ENCODE measurements around the gene SRSF12.

The SRSF12 gene

DNA sequence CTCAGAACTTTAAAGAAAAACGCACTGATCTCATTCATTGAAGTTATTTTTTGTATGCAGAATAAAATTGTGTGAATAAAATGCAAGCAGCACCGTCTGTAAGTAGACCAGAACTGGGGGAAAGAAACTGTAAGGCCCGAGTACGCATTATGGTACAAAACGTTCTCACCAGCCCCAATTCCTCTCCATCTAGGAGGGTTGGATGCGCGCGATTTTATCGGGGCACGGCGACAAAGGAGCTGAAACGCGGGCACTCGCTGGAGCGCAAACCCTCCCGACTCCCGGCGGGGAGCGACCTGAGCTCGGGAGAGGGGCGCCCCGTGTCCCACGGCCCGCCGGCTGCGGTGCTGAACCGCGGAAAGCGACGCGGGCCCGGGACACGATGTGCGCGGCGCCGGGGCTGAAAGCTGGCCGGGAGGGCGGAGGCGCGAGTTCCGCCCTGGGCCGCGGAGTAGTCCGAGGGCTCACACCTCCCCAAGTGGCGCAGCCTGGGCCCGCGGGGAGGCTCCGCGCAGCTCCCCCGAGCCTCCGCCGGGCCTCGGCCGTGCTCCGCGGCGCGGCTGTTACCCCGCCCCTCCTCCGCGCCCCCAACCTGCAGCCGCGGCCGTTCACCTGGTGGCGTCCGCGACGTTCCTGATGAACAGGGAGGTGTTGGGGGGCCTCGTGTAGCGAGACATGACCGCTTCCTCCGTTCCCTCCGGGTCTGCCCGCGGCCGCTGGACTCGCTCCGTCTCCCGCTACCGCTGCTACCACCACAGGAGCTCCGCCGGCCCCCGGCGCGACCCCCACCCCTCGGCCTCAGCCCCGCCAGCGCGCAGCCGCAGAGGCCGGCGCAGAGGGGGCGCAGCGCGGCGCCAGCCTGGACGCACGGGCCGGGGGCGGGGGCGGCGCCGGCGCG, at the start of gene SRSF12:
Gene SRSF12 (minus strand): TSS at position 861 of the 898 bp plus-strand sequence. CDS start 184 bp downstream, at position 677.
- DNase-seq: peak in 1 of 4 experiments; percentile 1

DNA sequence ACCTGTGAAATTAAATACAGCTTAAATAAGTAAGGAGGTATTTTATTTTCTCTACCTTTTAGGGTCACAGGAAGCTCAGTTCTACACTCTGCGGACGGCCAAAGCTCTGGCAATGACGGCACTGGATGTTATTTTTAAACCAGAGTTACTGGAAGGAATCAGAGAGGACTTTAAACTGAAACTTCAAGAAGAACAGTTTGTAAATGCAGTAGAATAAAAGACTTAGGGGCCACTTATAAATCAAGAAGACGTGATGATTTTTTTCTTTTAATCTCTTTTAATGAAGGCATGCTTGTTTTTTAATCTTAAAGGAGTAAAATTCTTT, 44.1 kb upstream of the SRSF12 start:
- no peak for DNase-seq

DNA sequence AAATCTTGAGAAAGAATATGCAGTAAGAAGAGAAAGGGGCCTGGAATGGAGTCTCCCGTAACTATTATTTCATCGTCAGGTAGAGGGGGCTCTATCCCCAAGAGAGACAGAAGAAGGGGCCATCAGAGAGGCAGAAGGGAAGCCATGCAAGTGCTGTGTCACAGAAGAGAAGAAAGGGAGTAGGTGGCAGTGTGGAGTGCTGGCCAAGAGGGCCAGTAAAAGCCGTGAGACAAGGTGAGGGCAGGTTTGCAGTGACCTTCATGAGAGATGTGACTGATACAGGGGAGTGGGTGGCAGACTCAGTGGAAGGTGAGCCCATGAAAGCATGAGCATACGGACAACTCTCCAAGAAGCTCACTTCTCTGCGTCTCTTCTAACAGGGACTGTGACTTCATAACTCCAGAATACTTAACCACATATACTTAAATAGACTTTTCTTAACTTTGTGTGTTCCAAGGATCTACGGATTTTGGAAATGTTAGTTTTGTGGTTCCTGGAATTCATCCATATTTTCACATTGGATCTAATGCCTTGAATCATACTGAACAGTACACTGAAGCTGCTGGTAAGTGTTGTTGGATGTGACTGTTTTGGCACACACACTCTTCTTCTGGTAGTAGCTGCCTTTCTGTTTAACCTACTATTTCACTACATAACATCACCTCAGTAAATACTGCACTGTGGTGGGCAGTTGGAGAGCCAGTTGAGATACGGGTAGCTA, 43.6 kb upstream of the SRSF12 start:
- DNase-seq: no peak

DNA sequence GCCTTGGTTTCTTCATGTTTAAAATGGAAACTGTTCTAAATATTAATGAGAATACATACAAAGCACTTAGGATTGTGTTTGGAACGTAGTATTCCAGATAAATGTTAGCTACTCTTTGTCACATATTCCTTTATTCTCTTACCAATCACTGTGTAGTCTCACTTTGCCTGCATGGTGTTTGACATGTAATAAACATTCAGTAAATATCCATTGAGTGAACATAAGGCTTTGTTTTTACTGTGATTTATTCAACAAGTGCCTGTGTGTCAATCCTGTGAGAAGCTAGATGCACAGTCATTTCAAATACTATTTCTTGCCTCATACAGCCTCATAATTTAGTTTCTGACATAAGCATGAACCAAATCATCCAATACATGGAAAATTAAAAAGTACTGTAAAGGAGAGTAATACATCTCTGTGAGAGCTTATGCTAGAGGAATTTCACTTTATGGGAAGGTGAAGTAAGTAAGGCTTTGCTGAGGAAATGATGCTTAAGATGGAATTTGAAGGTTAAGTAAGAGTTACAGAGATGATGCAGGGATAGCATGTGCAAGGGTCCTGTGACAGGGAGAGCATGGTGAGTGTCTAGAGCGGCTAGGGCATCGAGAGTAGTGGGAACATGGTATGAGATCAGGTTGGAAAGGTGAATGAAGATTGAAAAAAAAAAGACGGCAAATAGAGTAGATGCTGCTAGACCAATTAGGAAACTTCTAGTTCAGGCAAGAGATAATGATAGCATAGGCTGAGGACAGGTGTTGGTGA, 42.6 kb upstream of the SRSF12 start:
- no peak for DNase-seq

DNA sequence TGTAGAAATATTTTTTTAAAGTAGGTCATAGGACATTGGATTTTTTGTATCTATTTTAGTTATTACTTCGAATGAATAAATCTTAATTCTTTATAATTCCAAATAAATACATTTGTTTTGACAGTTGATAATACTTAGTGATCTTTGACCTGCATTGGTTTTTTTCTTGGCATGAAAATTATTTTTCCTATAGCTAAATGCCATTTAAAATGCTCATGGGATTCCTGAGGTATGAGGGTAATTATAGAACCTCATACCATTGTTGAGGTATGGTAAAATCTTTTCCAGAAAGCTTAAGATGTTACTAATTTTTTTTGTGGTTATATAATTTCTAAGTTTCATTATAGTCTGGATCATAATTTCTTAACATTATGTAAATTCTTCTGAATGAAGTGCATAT, 36.3 kb upstream of the SRSF12 start:
- no peak for DNase-seq

DNA sequence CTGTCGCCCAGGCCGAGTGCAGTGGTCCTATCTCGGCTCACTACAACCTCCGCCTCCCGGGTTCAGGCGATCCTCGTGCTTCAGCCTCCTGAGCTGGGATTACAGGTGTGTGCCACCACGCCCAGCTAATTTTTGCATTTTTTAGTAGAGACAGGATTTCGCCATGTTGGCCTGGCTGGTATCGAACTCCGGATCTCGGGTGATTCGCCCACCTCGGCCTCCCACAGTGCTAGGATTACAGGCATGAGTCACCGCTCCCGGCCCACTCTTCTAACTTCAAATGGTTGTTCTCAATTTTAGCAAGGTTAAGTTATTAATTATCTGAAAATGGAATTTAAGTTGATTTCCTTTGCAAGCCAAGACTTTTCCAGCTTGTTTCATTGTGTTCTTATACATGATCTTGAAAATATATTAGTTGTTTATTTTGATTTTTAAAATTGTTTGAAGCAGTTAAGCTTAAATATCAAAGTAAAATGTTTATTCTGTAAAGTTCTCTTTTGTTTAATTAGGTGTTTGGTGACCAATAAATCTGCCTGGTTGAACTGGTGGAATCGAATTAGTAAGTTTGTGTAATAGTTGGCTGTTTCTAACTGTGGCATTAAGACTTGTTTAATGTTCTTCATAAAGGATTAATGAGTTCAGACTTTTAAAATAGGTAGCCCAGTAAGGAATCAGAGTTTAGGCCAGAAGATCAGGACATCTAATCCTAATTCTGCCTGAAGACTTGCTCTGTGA, 30.3 kb upstream of the SRSF12 start:
- no peak for DNase-seq

DNA sequence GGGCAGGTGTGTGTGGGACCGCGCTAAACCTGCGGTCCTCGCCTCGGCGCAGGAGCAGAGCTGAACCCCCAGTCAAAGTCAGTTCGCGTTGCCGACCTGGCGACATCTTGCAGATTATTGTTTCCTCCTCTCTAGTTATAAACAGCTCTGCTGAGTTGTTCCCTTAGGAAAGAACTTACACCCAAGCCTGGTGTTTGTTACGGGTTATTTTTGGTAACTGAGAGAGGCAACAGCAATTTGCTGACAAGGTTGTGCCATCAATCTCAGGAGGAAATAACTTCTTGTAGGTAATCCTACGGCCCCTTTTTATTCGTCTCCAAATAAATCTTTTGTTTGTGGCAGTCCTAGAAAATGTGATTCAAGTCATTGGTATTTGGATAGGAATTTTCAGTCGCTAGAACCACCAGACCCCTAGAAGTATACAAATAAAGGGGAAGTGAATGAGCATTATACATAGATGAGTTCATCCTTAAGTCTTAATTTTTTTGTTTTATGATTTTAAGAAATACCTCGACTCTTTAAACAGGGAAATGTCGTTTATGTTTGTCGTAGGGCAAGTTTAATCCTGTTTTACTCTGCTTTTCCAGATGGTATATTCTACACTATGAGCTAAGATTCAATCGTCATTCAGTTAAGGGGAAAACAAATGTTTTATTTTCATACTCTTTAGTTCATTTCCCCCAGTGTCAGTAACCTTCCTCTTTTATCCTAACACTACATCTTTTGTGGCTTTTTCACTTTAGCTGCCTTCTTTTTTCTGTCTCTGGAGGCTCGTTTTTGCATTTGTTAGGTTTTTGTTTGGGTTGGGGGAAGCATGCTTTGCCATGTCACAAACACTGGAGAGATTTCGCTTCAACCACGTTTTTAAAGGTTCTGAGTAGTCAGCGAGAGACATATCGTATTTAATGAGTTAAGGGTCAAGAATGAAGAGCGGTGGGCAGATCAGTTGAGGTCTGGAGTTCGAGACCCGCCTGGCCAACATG, 29.1 kb upstream of the SRSF12 start:
- DNase-seq: no peak

DNA sequence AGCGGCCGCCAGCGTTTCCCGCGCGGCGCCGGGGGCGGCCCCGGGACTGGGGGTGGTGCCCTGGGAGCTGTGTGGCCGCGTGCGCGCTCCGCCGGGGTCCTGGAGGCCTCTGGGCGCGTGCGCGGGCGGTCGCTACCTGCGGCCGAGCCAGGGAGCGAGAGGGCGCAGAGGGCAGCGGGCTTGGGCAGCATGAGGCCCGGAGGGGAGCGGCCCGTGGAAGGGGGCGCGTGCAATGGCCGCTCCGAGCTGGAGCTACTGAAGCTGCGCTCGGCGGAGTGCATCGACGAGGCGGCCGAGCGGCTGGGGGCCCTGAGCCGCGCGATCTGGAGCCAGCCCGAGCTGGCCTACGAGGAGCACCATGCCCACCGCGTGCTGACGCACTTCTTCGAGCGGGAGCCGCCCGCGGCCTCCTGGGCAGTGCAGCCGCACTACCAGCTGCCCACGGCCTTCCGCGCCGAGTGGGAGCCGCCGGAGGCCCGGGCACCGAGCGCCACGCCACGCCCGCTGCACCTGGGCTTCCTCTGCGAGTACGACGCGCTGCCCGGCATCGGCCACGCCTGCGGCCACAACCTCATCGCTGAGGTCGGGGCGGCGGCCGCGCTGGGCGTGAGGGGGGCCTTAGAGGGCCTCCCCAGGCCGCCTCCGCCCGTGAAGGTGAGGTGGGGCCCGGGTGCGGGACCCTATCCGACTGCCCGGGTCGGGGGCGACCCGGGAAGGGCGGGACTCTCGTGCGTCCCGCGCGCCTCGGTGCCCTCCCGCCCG, 28.3 kb upstream of the SRSF12 start, which contains the start of gene PM20D2:
Gene PM20D2 (plus strand): TSS at position 100 of the 762 bp plus-strand sequence. CDS start 90 bp downstream, at position 190.
- DNase-seq: peak; percentile 13 to 41 (median 34)

DNA sequence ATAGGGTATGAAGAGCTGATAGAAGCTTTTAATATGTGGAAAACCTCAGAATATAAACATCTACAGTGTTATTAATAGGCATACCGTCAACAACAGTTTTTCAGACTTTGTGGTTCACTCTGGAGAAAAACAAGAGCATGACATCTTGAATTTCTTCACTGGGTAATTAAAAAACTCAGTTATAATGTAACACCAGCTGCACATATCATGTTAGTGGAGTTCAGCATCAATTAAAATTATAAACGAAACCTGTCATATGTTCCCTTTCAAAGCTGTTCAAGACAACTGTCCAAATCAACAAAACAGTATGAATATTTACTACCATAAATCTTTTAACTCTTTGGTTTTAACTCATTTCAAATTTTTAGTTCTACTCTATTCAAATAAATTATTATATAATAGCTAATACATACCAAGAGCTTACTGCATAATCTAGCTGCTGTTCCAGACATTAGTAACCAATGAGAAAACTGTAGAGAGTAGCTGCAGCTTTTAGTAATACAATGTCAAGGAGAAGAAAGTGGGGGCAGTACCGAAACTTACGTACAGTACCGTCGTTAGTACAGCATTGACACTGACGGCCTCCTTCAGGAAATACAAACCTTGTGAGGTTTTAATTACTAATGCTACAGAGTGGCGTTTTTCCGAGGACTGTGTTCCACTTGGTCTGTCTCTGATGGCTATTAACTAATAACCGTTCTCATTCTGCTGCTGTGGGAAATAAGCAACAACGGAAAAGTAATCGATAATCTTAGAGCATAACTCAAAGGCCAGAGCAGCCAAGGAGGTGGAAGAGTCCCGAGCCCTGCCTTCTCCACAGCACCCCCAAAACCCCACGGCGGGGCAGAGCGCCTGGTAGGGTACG, 27.5 kb upstream of the SRSF12 start:
- no peak for DNase-seq

DNA sequence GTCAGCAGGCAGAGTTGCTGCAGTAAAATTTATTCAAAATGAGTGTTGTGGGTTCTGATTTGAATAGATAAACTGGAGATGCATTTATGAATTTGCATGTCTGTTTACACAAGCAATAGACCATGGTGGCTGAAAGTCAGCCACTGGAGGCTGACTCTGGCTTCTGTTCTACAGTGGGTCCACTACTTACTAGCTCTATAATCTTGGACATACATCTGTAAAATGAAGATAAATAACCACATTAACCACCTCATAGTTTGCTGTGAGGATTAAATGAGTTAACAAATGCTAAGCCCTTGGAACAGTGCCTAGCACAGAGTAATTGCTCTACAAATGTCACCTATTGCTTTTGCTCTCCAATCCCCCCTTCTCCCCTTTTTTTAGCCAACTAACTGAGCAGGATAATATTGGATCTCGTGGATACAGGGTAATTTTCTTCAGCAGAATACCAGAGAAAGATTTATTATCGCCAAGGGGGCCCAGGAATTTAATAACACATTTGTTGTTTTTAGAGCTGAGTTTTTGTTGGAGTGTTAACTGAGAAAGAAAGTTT, 26.6 kb upstream of the SRSF12 start:
- DNase-seq: no peak

DNA sequence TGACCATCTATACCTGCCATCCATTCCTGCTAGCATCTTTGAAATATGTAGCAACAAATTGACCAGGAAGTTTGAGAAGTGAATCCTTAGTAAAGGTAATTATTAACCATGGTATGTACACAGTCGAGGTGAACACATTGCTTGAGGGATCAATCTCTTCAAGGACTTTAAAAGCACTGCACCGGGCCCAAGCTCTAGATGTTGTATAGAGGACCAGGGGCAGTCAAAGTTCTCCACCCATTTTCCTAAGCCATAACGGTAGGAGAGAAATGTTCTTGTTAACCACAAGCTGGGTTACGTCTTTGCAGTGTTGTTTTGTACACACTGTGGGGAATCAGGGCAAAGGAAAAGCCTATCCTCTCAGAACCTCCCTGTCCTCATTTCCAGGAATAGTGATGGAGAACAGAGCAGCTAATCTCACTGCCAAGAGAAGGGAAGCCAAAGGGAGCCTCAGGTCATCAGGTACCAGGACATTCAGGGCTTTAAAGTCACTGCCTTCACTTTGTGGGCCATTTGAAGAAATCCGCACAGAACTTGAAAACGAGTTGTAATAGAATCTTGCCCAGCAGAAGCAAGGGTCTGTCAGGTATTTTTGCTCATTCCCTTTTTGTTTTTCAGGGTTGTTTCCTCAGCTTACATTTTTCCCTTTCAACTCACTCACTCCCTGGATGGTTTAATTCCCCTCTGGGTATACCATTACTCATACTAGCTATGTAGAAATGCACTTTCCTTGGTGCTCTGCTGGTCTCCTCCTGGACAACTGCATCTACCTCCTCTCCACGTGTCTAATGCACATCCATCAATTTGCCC, 22.7 kb upstream of the SRSF12 start:
- DNase-seq: no peak

DNA sequence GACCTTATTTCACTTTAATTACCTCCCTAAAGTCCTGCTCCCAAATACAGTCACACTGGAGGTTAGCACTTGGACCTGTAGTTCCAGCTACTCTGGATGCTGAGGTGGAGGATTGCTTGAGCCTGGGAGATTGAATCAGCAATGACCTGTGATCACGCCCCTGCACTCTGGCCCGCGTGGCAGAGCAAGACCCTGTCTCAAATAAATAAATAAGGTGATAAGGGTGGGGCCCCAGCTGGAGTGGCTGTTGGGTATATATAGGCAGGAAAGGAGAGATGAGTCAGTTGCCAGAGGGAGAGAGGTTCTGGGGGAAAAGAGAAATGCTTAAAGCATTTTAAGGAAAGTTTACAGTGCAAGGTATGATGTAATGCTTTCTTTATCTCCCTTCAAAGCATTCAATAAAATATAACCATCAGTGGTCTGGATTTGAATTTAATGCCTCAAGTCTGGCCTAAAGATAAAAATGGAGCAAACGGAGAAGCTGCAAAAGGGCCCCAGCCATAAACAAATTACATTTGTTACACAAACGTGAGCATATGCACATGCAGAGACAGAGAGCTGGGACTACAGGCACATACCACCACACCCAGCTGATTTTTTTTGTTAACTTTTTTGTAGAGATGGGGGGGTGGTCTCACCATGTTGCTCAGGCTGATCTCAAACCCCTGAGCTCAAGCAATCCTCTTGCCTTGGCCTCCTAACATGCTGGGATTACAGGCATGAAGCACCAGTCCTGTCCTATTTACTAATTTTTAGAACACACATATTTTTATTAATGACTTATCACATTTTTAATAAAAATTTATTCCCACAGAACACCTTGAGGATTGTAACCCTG, 21.9 kb upstream of the SRSF12 start:
- no peak for DNase-seq

DNA sequence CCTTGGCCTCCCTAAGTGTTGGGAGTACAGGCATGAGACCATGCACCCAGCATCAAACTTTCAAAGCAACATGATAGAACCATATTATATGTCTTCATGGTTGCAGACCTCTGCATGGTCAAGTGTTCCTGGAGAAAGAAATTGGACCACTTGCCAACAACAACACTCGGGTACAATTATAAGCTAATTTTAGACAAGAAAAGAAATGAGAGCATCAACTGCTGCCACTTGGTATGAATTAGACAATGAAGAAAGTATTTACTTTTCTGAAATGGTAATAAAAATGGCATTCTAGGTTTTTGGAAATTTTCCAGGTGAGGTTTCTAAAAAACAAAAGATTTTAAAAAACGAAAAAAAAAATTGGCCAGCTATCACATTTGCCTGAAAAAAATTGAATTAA, 20.3 kb upstream of the SRSF12 start:
- DNase-seq: no peak

DNA sequence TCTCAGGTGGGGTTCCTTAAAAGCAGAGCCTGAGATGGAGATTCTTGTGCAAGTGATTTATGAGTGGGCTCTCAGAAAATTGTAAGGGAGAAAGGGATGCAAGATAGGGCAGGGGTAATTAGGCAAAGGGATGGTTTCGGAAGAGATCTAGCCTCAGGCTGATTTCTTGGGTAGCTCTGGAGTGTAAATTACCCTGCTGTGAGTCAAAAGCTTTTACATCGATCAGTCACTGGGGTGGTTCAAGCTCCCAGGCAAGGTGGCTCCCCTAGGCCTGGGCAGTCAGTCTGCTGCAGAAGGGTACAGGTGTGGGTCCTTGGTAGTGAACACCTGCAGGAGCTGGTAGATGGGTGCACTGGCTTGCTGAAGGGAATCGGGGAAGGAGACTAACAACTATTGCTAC, 16.9 kb upstream of the SRSF12 start:
- no peak for DNase-seq

DNA sequence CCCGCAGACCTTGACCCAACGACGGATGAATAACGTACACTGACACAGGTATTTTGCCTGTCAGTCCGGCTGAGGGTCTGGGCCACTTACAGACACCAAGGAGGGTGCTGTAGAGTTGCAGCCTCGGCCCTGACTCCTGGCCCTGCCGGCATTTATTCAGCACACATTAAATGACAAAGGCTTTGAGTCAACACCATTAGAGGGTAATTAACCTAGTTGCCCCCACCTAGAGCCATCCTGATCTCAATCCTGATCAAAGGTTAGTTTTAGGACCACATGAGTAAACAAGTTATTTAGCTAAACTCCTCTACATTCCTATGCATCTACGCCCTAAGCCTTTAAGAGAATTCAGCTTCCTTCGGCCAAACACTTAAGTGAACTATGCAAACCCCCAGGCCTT, 16.1 kb upstream of the SRSF12 start:
- DNase-seq: no peak

DNA sequence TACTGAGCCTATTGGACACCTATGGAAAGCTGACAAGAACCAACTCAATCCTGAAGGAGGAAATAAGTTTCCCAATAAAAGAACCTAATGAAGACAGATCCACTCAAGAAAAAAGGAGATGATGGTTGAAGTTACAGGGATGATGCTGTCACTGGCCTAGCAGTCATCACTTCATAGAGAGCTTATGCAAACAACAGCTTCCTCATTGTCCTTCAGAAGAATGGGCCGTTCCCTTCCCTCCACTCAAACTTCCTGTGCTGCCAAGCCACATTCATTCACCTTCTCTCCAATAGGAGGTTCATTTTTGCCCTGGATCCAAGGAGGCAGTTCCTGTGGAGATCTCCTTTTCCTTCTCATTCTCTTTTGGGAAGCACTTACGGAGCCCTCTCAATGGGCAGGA, 14.2 kb upstream of the SRSF12 start:
- DNase-seq: no peak

DNA sequence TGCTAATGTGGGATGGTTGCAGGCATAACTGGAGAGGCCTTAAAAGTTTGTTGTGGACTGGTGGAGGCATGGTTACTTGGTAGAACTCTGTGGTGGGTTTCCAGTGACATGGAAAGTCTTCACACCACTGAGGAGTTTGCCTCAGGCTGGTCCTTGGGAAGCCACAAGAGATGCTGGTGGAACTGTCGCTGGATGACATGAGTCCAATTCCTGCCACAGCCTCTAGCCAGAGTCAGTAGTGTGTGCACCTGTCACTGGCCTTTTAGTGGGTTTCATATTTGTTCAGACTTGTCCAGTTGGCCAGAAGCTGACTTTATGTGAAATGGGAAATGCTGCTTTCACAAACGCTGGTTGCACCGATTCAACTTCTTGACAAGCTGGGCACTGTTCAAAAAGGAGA, 13.7 kb upstream of the SRSF12 start:
- DNase-seq: no peak
